CD14-positive monocyte (primary cell): Measurements from ENCODE around the gene RHBDL3. TPM values are rescaled to one million over a fixed set of nuclear protein-coding genes. Genes with fewer than 3 reads are reported as not detected.

Source experiments
- DNase-seq, 3 donors: peaks; one replicate each; pipeline ENCODE4 v3.0.0-alpha.2; 2011 to 2022
- H2AFZ ChIP-seq: 2 replicates; pipeline ENCODE4 v1.6.0; 2012; ENCODE audit warnings: mild to moderate bottlenecking, low read depth, low read length, inconsistent platforms; ENCODE audit not compliant: insufficient read depth, poor library complexity, severe bottlenecking
- H3K27ac ChIP-seq, 2 donors: 1 replicate in 1 of 2; 2 replicates in 1 of 2; pipeline ENCODE4 v1.5.1; 2012 to 2013; ENCODE audit warnings: low read length in 2 of 2, control low read depth in 1 of 2, inconsistent platforms in 1 of 2, low read depth in 1 of 2, mild to moderate bottlenecking in 1 of 2
- H3K27me3 ChIP-seq, 2 donors: one replicate each; pipeline versions ENCODE4 v1.6.0 to v1.6.1; 2011 to 2013; ENCODE audit warnings: low read length in 2 of 2; ENCODE audit not compliant: control insufficient read depth in 2 of 2, insufficient read depth in 2 of 2
- H3K36me3 ChIP-seq, 2 donors: replicated peaks in 1 of 2; 1 replicate in 1 of 2; 2 replicates in 1 of 2; pipeline versions ENCODE4 v1.5.1 to v1.6.1; 2012 to 2013; ENCODE audit warnings: low read length in 2 of 2, control low read depth in 1 of 2, inconsistent platforms in 1 of 2, mild to moderate bottlenecking in 1 of 2; ENCODE audit not compliant: insufficient read depth in 2 of 2, control insufficient read depth in 1 of 2
- H3K4me1 ChIP-seq, 2 donors: 1 replicate in 1 of 2; 2 replicates in 1 of 2; pipeline versions ENCODE4 v1.5.1 to v1.6.1; 2012 to 2013; ENCODE audit warnings: low read length in 2 of 2, control low read depth in 1 of 2, inconsistent platforms in 1 of 2, mild to moderate bottlenecking in 1 of 2, moderate library complexity in 1 of 2; ENCODE audit not compliant: insufficient read depth in 2 of 2, control insufficient read depth in 1 of 2
- H3K4me2 ChIP-seq: replicated peaks from 2 replicates; pipeline ENCODE3; 2012; ENCODE audit warnings: low read length, moderate library complexity, mild to moderate bottlenecking; ENCODE audit not compliant: poor library complexity, severe bottlenecking; ENCODE audit errors: extremely low read depth
- H3K4me3 ChIP-seq, 3 experiments: fragments of 200-600 bp in 1 of 3; sonication (generic) in 1 of 3; replicated peaks in 1 of 3; 1 replicate in 2 of 3; 2 replicates in 1 of 3; pipeline ENCODE4 v1.5.1; 2011 to 2013; ENCODE audit warnings: low read length in 3 of 3, mild to moderate bottlenecking in 3 of 3, control low read depth in 2 of 3, low read depth in 2 of 3, inconsistent platforms in 1 of 3, moderate library complexity in 1 of 3
- H3K79me2 ChIP-seq: 2 replicates; pipeline ENCODE4 v1.6.0; 2012; ENCODE audit warnings: mild to moderate bottlenecking, control low read depth, inconsistent platforms, low read length, moderate library complexity; ENCODE audit not compliant: insufficient read depth
- H3K9ac ChIP-seq: 2 replicates; pipeline ENCODE4 v1.6.0; 2017; ENCODE audit warnings: low read length, mild to moderate bottlenecking; ENCODE audit not compliant: insufficient read depth, poor library complexity, severe bottlenecking
- H3K9me3 ChIP-seq, 2 donors: replicated peaks in 1 of 2; 1 replicate in 1 of 2; 2 replicates in 1 of 2; pipeline versions ENCODE4 v1.5.1 to v1.6.1; 2012 to 2013; ENCODE audit warnings: low read length in 2 of 2, control low read depth in 1 of 2; ENCODE audit not compliant: control insufficient read depth in 1 of 2, insufficient read depth in 1 of 2
- H4K20me1 ChIP-seq: 2 replicates; pipeline ENCODE4 v1.6.0; 2012; ENCODE audit warnings: mild to moderate bottlenecking, low read length, control low read depth, moderate library complexity; ENCODE audit not compliant: insufficient read depth
- H3K27ac Mint-ChIP-seq, 7 donors: one replicate each; pipeline ENCODE4 v1.8.0; 2020; ENCODE audit warnings: mild to moderate bottlenecking in 7 of 7, mixed read lengths in 7 of 7, moderate library complexity in 6 of 7, inconsistent platforms in 2 of 7
- H3K27me3 Mint-ChIP-seq, 3 donors: one replicate each; pipeline ENCODE4 v1.8.0; 2021 to 2022; ENCODE audit warnings: low read depth in 3 of 3, mild to moderate bottlenecking in 3 of 3, mixed read lengths in 3 of 3, moderate library complexity in 3 of 3, inconsistent platforms in 1 of 3
- H3K36me3 Mint-ChIP-seq, 2 donors: one replicate each; pipeline ENCODE4 v1.8.0; 2020; ENCODE audit warnings: mixed read lengths in 2 of 2, inconsistent platforms in 1 of 2, mild to moderate bottlenecking in 1 of 2
- H3K4me1 Mint-ChIP-seq: one replicate; pipeline ENCODE4 v1.8.0; 2020; ENCODE audit warnings: mild to moderate bottlenecking, mixed read lengths
- H3K4me3 Mint-ChIP-seq, 2 donors: one replicate each; pipeline ENCODE4 v1.8.0; 2020; ENCODE audit warnings: mild to moderate bottlenecking in 2 of 2, mixed read lengths in 2 of 2, moderate library complexity in 1 of 2
- H3K9me3 Mint-ChIP-seq, 7 donors: one replicate each; pipeline ENCODE4 v1.8.0; 2020 to 2022; ENCODE audit warnings: mixed read lengths in 7 of 7, mild to moderate bottlenecking in 6 of 7, moderate library complexity in 6 of 7, inconsistent platforms in 2 of 7
- CTCF ChIP-seq: fragments of 200-600 bp; IDR thresholded peaks from one replicate; pipeline ENCODE4 v1.8.0; 2022; ENCODE audit warnings: antibody characterized with exemption, mild to moderate bottlenecking
- WGBS: methylation state at CpG from one replicate; pipeline ENCODE4 v1.1.5; 2013; ENCODE audit warnings: missing lambda C conversion rate; ENCODE audit not compliant: insufficient coverage; 5-methylcytosine and 5-hydroxymethylcytosine counted together
- intact Hi-C, 2 donors: fragments of 100-400 bp; cut with micrococcal nuclease; formaldehyde crosslinking; loops; one replicate each; pipeline versions ENCODE4 v1.15.0 to v1.15.1; 2023
- polyA plus RNA-seq, 3 donors: library from polyadenylated mRNA; depleted of rRNA in 1 of 3; unstranded in 2 of 3; stranded (reverse) in 1 of 3; fragments of 300-500 nt in 2 of 3; fragments of >200 nt in 1 of 3; fragmentation: Illumina TruSeq in 2 of 3; gene quantifications; 1 replicate in 2 of 3; 2 replicates in 1 of 3; pipeline ENCODE4 v1.2.3, GENCODE V29; 2012 to 2021

The RHBDL3 gene
- polyA plus RNA-seq, 3 donors: 0.05 TPM; not detected in 2

- Histone ChIP-seq H3K79me2 (no peaks in the 10 kb centered on the region), H3K27ac (no peak overlapping the region), H3K36me3 (no peaks in the 10 kb centered on the region), H3K9me3 (no peaks in the 10 kb centered on the region), H2AFZ (no peak overlapping the region), H3K27me3 (no peaks in the 10 kb centered on the region), H3K9ac (no peak overlapping the region), H3K4me1 (peaks cover 8 to 11% of the 10 kb centered on the region in 2 donors), H3K4me2 (no peak overlapping the region), H4K20me1 (no peaks in the 10 kb centered on the region), H3K4me3 (no peak overlapping the region)
- H3K27me3 Mint-ChIP-seq: peaks cover 0 to 3% (median 2%) of the 10 kb centered on the region in 3 donors
- peak overlapping the region in 1 of 7 donors; percentile 11 for H3K27ac Mint-ChIP-seq
- H3K4me1 Mint-ChIP-seq: peaks cover 32% of the 10 kb centered on the region
- intact Hi-C loops: no loop called here
- H3K9me3 Mint-ChIP-seq: no peaks in the 10 kb centered on the region
- H3K4me3 Mint-ChIP-seq: no peak overlapping the region
- H3K36me3 Mint-ChIP-seq: peaks cover 2 to 7% of the 10 kb centered on the region in 2 donors
- TF ChIP-seq CTCF: no peak
- 0% methylated on average over 1 of the region's 2 CpGs for WGBS
- DNase-seq: no peak
Observed at GRCh38 chr17:32239456-32239855, 26.2 kb upstream of the RHBDL3 start.

- DNase-seq: no peak
- H3K4me2 ChIP-seq: no peak overlapping the region
- no peaks in the 10 kb centered on the region for H4K20me1 ChIP-seq
- Mint-ChIP-seq H3K27me3 (peaks cover 0 to 3% (median 2%) of the 10 kb centered on the region in 3 donors), H3K4me3 (no peak overlapping the region), H3K36me3 (peaks cover 2 to 7% of the 10 kb centered on the region in 2 donors), H3K9me3 (no peaks in the 10 kb centered on the region), H3K4me1 (peaks cover 40% of the 10 kb centered on the region), H3K27ac (no peak overlapping the region)
- no peak overlapping the region for H3K4me3 ChIP-seq
- no peaks in the 10 kb centered on the region for H3K79me2 ChIP-seq
- no peak for TF ChIP-seq CTCF
- WGBS: 83% methylated on average over 3 of the region's 8 CpGs
- no peaks in the 10 kb centered on the region for H3K27me3 ChIP-seq
- H3K9ac ChIP-seq: no peak overlapping the region
- no peaks in the 10 kb centered on the region for H3K9me3 ChIP-seq
- H3K27ac ChIP-seq: no peak overlapping the region
- no peak overlapping the region for H2AFZ ChIP-seq
- intact Hi-C loops: no loop called here
- no peaks in the 10 kb centered on the region for H3K36me3 ChIP-seq
- H3K4me1 ChIP-seq: peaks cover 11 to 17% of the 10 kb centered on the region in 2 donors
Observed at GRCh38 chr17:32240750-32241149, 24.9 kb upstream of the RHBDL3 start.
